PC-9 (cell line): ENCODE data around the gene PSMC3IP.

ENCODE experiments used
- EZH2 ChIP-seq: fragments of 200-600 bp; sonication (generic); IDR thresholded peaks from 2 replicates; pipeline ENCODE4 v1.8.0; 2017; ENCODE audit warnings: antibody characterized with exemption, low read depth
- TF ChIP-seq, protein P1 (sequence below): fragments of 200-600 bp; sonication (generic); conservative IDR thresholded peaks from 2 replicates; pipeline ENCODE4 v1.6.1; 2017; ENCODE audit warnings: mixed run types, antibody characterized with exemption, mild to moderate bottlenecking, moderate library complexity

- TF ChIP-seq, protein P1, sequence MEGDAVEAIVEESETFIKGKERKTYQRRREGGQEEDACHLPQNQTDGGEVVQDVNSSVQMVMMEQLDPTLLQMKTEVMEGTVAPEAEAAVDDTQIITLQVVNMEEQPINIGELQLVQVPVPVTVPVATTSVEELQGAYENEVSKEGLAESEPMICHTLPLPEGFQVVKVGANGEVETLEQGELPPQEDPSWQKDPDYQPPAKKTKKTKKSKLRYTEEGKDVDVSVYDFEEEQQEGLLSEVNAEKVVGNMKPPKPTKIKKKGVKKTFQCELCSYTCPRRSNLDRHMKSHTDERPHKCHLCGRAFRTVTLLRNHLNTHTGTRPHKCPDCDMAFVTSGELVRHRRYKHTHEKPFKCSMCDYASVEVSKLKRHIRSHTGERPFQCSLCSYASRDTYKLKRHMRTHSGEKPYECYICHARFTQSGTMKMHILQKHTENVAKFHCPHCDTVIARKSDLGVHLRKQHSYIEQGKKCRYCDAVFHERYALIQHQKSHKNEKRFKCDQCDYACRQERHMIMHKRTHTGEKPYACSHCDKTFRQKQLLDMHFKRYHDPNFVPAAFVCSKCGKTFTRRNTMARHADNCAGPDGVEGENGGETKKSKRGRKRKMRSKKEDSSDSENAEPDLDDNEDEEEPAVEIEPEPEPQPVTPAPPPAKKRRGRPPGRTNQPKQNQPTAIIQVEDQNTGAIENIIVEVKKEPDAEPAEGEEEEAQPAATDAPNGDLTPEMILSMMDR: no peak
- TF ChIP-seq EZH2: no peak
Observed at GRCh38 chr17:42613699-42614295, 36.3 kb upstream of the PSMC3IP start.
